HuH-7 (cell line): ENCODE measurements around the gene WWTR1.

Source experiments
- DNase-seq: peaks from one replicate; pipeline ENCODE4 v3.0.0; 2011; ENCODE audit warnings: low spot score

WWTR1 gene

DNA sequence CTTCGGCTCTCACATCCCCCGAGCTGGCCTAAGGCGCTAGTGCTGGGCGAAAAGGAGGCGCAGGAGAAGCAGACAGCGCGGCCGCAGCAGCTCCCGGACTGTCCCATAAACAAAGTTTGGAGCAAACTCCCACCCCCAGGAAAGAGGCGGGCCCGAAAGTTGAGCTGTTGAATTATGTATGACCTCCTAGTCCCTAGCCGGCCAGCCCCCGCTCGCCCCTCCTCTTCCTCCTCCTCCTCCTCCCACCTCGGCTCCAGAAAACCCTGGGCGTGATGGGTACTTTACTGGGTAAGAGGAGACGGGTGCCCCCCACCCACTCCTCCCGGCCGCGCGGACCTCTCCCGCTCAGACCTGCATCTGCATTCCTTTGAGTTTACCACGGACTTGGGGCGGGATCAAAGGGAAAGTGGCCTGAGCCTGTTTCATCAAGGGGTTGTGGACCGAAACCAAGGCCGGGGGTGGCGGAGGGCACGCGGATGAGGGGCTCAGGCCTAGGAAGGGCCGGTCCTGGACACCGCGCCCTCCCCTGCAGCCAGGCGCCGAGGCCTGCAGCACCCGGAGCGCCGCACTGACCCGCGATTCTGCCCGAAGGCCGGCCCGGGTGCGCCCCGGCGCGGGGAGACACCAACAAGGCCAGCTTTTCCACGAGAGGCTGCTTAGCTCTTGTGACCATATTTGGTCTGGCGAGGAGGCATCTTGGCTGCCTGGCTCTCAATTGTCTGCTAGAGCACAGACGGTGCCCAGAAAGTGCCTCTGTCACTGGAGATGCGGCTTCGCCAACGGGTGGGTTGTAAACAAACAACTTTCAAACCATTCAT, at the start of gene WWTR1:
WWTR1 (minus strand) TSS at position 100 of the 818 bp plus-strand sequence. CDS start 719 bp downstream, outside the sequence.
- peak; percentile 74 for DNase-seq

DNA sequence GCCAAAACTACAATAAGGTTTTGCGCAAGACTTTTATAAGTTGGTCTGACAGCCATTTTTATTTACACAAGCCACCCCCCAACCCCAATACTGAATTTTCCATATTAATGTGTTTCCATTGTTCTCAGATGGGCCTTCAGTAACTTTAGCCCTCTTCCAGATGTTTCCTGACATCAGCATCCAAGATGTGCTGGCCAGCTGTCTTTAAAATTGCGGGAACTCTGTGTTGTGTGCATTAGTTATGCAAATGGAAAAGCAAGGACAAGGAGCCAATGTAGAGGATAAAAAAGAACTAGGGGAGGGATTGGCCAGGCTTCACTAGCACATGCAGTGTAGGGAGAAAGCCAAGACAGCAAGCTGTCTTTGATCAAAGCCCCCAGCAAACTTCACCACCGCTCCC, 49.1 kb upstream of the WWTR1 start:
- no peak for DNase-seq

GRCh38 chr3:149705416-149705815, 47.6 kb upstream of the WWTR1 start:
- no peak for DNase-seq

DNA sequence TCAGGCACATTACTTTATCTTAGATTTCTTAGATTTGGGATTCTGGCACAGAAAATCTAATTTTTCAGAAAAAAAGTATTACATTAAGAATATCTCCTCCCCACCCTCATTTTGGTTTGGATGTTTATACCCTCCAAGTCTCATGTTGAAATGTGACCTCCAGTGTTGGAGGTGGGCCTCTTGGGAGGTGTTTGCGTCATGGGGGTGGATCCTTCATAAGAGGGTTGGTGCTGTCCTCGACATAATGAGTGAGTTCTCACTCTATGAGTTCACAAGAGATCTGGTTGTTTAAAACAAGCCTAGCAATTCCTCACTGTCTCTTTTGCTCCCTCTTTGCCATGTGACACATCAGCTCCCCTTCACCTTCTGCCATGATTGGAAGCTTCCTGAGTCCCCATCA, 45.6 kb upstream of the WWTR1 start:
- DNase-seq = no peak

- DNase-seq = no peak
Observed at GRCh38 chr3:149702691-149703441, 45.0 kb upstream of the WWTR1 start.

GRCh38 chr3:149701977-149702350, 44.1 kb upstream of the WWTR1 start:
- no peak for DNase-seq

- DNase-seq = no peak
Observed at GRCh38 chr3:149701206-149701976, 43.6 kb upstream of the WWTR1 start.

DNA sequence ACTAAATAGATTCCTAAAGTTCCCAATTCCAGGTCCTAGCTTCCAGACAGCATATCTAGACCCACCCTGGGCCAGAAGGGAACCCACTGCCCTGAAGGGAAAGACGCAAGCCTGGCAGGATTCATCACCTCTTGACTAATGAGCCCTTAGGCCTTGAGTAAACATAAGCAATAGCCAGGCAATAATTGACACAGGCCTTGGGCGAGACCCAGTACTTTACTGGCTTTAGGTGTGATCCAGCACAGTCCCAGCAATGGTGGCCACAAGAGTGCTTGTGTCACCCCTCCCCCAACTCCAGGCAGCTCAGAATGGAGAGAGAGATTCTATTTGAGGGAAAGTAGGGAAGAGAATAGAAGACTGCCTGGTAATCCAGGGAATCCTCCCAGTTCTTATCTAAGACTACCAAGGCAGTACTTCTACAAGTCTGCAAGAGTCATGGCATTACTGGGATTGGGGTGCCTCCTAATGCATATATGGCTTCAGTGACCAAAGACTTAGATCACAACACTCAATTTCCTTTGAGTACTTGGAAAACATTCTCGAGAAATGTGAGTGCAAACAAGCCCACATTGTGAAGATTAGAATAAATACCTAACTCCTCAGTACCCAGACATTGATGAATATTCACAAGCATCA, 30.4 kb upstream of the WWTR1 start:
- DNase-seq = no peak

DNA sequence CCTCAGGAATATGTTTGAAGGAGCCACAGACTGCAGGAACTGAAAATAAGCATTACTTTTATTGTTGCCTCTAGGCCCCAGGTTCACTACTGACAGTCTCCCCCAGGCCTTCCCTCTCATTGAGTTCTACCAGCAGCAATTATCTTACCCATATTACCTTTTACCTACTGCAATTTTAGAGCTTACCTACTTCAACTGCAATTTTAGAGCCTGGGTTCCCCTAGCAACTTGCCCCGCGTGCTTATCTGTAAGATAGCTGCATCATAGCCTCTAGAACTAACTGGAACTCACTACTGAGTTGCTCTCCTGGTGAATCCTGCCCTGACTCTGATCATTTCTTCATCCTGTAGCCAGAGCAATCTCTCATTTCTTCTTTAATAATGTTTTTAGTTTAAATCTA, 29.2 kb upstream of the WWTR1 start:
- DNase-seq = no peak

DNA sequence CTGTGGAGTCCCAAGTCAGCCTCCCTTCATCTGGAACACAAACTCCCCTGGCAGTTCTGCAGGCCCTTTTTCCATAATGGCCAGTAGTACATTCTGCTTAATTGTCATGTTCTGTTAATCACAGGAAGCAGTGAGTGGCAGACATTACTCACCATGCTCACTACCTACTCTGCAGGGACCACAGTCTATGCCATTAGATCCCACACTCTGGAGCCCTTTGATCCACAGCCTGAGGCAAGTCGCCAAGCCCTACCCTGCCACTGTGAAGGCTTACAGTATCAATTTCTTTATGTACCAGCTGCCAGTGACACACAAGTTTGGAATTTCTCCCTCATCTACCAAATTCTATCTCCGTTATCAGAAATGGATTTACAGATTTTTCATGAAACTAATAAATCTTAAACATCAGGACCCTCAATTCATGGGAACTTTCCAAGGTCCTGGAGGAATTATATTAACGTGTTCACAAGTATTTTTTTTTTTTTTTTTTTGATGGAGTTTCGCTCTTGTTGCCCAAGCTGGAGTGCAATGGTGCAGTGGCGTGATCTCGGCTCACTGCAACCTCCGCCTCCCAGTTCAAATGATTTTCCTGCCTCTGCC, 20.6 kb upstream of the WWTR1 start:
- DNase-seq = no peak

GRCh38 chr3:149673393-149673792, 15.6 kb upstream of the WWTR1 start:
- no peak for DNase-seq

- no peak for DNase-seq
Observed at GRCh38 chr3:149670742-149671492, 13.1 kb upstream of the WWTR1 start.

GRCh38 chr3:149667576-149667975, 9.8 kb upstream of the WWTR1 start:
- DNase-seq = no peak

DNA sequence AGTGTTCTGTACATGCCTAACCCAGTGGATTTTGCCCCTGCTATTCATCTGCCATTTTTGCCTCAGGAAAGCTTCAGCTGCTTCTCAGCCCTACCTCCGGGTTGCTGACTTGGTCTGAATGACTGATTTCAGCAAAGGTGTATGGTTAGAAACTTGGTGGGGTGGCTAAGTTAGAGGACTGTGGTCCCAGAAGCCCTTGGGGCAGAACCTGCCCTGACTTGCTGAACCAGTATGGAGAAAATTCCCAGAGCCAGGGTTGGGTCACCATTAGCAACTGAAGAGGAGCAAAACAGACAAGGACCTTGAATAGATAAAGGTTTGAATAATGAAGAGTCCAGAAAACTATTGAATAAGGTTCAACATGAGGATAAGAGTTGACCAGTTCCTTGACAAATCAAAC, 6.1 kb upstream of the WWTR1 start:
- DNase-seq = no peak

- no peak for DNase-seq
Observed at GRCh38 chr3:149662240-149662887, 4.5 kb upstream of the WWTR1 start.

DNA sequence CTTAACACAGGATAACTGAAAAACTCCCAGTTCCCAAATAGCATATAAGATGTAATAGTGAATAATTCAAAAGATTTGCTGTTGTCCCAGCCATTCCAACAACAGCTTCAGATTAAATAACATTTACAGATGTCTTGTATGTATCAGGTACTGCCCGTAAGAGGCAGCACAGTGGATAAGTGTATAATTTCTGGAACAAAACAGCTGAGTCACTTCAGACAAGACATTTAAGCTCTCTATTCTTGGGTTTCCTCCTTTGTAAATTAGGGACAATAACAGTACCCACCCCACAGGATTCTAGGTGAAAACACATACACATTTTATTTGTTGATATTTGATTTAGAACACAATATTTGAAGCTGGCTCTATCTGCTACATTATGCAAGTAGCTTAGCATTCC, 2.6 kb upstream of the WWTR1 start:
- no peak for DNase-seq

DNA sequence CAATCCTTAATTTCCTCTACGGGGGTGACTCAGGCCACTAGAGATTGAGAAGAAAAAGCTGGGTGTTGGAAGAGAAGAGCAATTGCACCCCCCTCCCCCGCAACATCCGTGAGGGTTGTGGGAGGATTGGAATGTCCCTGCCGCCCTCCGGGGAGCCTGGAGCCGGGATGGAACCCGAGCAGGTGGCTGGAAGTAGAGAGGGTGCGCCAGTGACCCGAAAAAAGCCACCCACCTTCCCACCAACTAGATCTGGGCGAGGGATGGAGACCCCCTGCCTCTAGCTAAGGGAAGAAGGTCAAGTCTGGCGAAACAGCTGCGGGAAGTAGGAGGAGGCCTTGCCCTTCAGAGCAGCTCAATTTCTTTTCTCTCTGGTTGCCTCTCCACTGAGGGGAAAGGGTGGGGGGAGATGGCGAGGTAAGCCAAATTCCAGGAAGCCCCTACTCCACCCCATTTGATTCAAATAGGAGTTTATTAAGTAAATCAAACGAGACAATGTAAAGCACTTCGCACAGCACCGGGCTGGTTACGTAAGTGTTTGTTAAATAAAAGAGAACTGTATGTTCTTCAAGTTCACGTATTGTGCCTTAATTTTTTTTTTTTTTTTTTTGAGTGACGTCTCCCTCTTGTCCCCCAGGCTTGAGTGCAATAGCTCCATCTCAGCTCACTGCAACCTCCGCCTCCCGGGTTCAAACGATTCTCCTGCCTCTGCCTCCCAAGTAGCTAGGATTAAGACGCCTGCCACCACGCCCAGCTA, 1.1 kb upstream of the WWTR1 start:
- no peak for DNase-seq

DNA sequence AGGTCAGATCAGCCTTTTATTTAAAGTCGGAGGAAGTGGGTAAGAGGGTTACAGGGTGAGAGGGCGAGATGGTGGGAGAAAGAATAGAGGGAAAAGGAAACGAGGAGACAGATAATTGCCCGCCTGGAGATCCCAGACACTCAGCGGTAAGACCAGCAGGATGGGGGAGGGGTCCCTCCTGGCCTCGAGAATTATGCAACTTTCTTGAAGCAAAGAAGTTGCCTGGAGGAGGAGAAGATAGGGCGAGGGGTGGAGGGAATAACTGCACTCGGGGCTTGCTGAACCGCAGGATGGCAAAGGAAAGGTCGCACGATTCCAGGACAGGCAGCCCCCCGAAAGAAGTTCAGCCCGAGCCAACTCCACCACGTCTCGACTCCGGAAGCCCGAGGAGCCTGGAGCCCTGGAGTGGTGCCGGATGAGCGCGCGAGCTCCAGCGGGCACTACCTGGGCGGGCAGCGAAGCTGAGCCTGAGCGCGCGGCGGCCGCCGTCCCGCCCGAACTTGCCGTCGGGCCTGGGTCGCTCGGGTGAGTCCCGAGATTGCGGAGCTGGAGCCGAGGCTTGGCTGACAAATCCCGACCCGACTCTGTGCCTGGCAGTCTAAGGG, 402 bp downstream of the WWTR1 start:
- DNase-seq = no peak

GRCh38 chr3:149655826-149656574, 1.8 kb downstream of the WWTR1 start:
- no peak for DNase-seq
